ENCODE measurements around the gene PRR20E.

The PRR20E gene

DNA sequence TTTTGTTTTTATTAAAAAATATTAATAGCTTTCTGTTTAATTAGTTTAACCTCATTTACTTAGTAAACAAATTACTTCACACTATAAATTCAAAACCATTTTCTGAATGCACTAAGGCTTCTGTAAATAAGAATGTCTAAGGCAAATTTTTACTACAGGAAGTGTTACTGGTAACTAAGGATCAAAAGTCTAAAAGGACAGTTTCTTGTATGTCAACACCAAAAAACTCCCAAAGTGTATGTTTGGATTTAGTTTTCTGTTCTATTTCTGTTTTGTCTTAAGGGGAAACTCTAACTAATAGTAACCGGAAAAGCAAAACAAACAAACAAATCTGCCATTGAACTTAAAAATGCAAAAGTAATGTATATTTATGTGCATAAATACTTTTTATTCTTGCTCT is 24.7 kb downstream of the PRR20E start:
- H3K27ac ChIP-seq = no peak overlapping the region
- TF ChIP-seq ZFX (IDR thresholded peaks at IDR 0.05; ENCODE audit: borderline replicate concordance) = no peak
- TF ChIP-seq, protein P1, sequence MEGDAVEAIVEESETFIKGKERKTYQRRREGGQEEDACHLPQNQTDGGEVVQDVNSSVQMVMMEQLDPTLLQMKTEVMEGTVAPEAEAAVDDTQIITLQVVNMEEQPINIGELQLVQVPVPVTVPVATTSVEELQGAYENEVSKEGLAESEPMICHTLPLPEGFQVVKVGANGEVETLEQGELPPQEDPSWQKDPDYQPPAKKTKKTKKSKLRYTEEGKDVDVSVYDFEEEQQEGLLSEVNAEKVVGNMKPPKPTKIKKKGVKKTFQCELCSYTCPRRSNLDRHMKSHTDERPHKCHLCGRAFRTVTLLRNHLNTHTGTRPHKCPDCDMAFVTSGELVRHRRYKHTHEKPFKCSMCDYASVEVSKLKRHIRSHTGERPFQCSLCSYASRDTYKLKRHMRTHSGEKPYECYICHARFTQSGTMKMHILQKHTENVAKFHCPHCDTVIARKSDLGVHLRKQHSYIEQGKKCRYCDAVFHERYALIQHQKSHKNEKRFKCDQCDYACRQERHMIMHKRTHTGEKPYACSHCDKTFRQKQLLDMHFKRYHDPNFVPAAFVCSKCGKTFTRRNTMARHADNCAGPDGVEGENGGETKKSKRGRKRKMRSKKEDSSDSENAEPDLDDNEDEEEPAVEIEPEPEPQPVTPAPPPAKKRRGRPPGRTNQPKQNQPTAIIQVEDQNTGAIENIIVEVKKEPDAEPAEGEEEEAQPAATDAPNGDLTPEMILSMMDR (IDR thresholded peaks at IDR 0.05) = no peak

DNA sequence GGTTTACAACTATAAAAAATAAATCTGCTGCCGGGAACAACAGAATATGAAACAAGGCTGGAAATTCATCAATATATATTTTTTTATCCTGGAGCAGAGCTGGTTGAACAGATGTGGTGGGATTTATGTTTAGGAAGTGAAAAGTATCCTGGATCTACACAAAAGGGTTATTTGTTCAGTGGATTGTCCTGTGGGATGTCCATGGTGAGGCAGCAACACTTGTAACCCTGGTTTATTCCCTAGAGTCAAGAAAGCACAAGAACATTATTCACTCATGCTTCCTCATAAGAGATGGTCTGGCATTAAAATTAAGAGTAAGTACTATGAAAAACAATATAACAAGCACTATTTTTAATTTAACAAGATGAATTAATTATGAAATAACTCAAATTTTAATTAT is 46.0 kb downstream of the PRR20E start:
- no peak overlapping the region for H3K27ac ChIP-seq
- no peak for TF ChIP-seq ZFX (IDR thresholded peaks at IDR 0.05; ENCODE audit: borderline replicate concordance)
- TF ChIP-seq, protein P1 (IDR thresholded peaks at IDR 0.05) = no peak
